RPMI7951 (cell line): Measurements from ENCODE around the gene SLC35E4. TPM values are rescaled to one million over a fixed set of nuclear protein-coding genes. Genes with fewer than 3 reads are reported as not detected.
"Not testable (repeated sequence)": the region's sequence is repeated elsewhere in the genome, so short reads cannot be mapped to it uniquely, and the experiment has no call there.

ENCODE experiments used
- DNase-seq: peaks from one replicate; pipeline ENCODE4 v3.0.0-alpha.2; 2012; ENCODE audit warnings: low read depth
- total RNA-seq: library from RNA; depleted of rRNA; stranded (reverse); fragments of >200 nt; shearing (Covaris generic); gene quantifications from 2 replicates; pipeline ENCODE4 v1.2.3, GENCODE V29; 2014

The SLC35E4 gene
- total RNA-seq, 1 experiment from 2014 or later: 8.2 TPM

- DNase-seq: no peak
These were observed 24.4 kb upstream of the SLC35E4 start for GRCh38 chr22:30611197-30611596.

GRCh38 chr22:30612789-30613188 lies 22.8 kb upstream of the SLC35E4 start:
- no peak for DNase-seq

- no peak for DNase-seq
These were observed 21.3 kb upstream of the SLC35E4 start for GRCh38 chr22:30614268-30614667.

- no peak for DNase-seq
These were observed 20.7 kb upstream of the SLC35E4 start for GRCh38 chr22:30614879-30615278.

- DNase-seq: no peak
These were observed 20.0 kb upstream of the SLC35E4 start for GRCh38 chr22:30615543-30615954.

GRCh38 chr22:30617819-30618218 lies 17.8 kb upstream of the SLC35E4 start:
- DNase-seq: no peak

GRCh38 chr22:30619909-30620308 lies 15.7 kb upstream of the SLC35E4 start:
- not testable (repeated sequence) for DNase-seq

- no peak for DNase-seq
These were observed 9.2 kb upstream of the SLC35E4 start for GRCh38 chr22:30626413-30626812.

- DNase-seq: no peak
These were observed 8.1 kb upstream of the SLC35E4 start for GRCh38 chr22:30627471-30627870.

- DNase-seq: no peak
These were observed 7.1 kb upstream of the SLC35E4 start for GRCh38 chr22:30628491-30628890.

- DNase-seq: not testable (repeated sequence)
These were observed 4.1 kb upstream of the SLC35E4 start for GRCh38 chr22:30631469-30631868.

GRCh38 chr22:30634471-30635233 lies 929 bp upstream of the SLC35E4 start:
- peak; percentile 88 for DNase-seq

GRCh38 chr22:30636226-30637077 lies 871 bp downstream of the SLC35E4 start:
- peak; percentile 40 for DNase-seq

GRCh38 chr22:30637701-30638114 lies 2.1 kb downstream of the SLC35E4 start:
- peak; percentile 47 for DNase-seq

GRCh38 chr22:30640361-30640760 lies 4.8 kb downstream of the SLC35E4 start:
- peak; percentile 21 for DNase-seq

- DNase-seq: no peak
These were observed 5.4 kb downstream of the SLC35E4 start for GRCh38 chr22:30640839-30641430.

- no peak for DNase-seq
These were observed 7.7 kb downstream of the SLC35E4 start for GRCh38 chr22:30643055-30643875.

- DNase-seq: no peak
These were observed 11.1 kb downstream of the SLC35E4 start for GRCh38 chr22:30646518-30647160.

GRCh38 chr22:30647536-30647935 lies 12.0 kb downstream of the SLC35E4 start:
- DNase-seq: no peak

GRCh38 chr22:30648825-30649224 lies 13.2 kb downstream of the SLC35E4 start:
- DNase-seq: no peak

GRCh38 chr22:30649430-30650007 lies 13.9 kb downstream of the SLC35E4 start:
- DNase-seq: peak; percentile 89
